Fibroblast of lung (primary cell): ENCODE results near the gene PPP2R5C.

Experiments
- CTCF ChIP-seq, 2 donors: IDR thresholded peaks in 1 of 2; conservative IDR thresholded peaks in 1 of 2; 1 replicate in 1 of 2; 2 replicates in 1 of 2; pipeline ENCODE4 v1.5.1; 2011 to 2012; ENCODE audit warnings: low read length in 2 of 2, control low read depth in 1 of 2, inconsistent platforms in 1 of 2, low read depth in 1 of 2, mild to moderate bottlenecking in 1 of 2
- EZH2 ChIP-seq: IDR thresholded peaks from 2 replicates; pipeline ENCODE4 v1.5.1; 2012; ENCODE audit warnings: low read length, control low read depth, mild to moderate bottlenecking; ENCODE audit errors: missing control alignments

GRCh38 chr14:101882141-101882935 is 120.8 kb downstream of the PPP2R5C start:
- TF ChIP-seq CTCF (conservative IDR thresholded peaks at IDR 0.05 in 1 of 2, IDR thresholded peaks at IDR 0.05 in 1 of 2; ENCODE audit: low read depth in 1 of 2, low read length in 2 of 2) (no peak), EZH2 (no peak)
